Activated CD8-positive, alpha-beta memory T cell treated with anti-CD3 and anti-CD28 coated beads for 36 hours (primary cell): Measurements from ENCODE around the gene RAB10. TPM values are rescaled to one million over a fixed set of nuclear protein-coding genes. Genes with fewer than 3 reads are reported as not detected.
"Not testable (repeated sequence)": the region's sequence is repeated elsewhere in the genome, so short reads cannot be mapped to it uniquely, and the experiment has no call there.

Source experiments
- CTCF ChIA-PET: fragments of 350-600 bp; sonication (Branson Sonifier 250); formaldehyde crosslinking; loops from one replicate; lab custom pipeline; 2021; ENCODE audit warnings: antibody characterized with exemption; lab: Charles Lee
- POLR2A ChIA-PET: fragments of 350-600 bp; sonication (Branson Sonifier 250); formaldehyde crosslinking; loops from one replicate; lab custom pipeline; 2021; ENCODE audit warnings: antibody characterized with exemption; lab: Charles Lee
- total RNA-seq, 2 experiments: library from RNA; stranded (reverse); gene quantifications; one replicate each; pipeline ENCODE4 v1.2.3, GENCODE V29; 2021

The RAB10 gene
- total RNA-seq, 2 experiments from 2014 or later: 150 to 152 TPM

GRCh38 chr2:26122630-26123029 lies 88.7 kb downstream of the RAB10 start:
- ChIA-PET POLR2A (no interaction called here), CTCF (no interaction called here)

- CTCF ChIA-PET: interaction anchor here (1.3 kb wide), 1 partner anchor 152 kb away, joined by 5 read pairs; no protein-coding TSS in a partner anchor
- POLR2A ChIA-PET: no interaction called here
These were observed 89.5 kb downstream of the RAB10 start for GRCh38 chr2:26123426-26123825.

GRCh38 chr2:26126074-26126473 lies 92.2 kb downstream of the RAB10 start:
- CTCF ChIA-PET: no interaction called here
- POLR2A ChIA-PET: no interaction called here

- CTCF ChIA-PET: interaction anchor here (0.6 kb wide), 1 partner anchor 12 kb away, joined by 4 read pairs; no protein-coding TSS in a partner anchor
- POLR2A ChIA-PET: no interaction called here
These were observed 94.3 kb downstream of the RAB10 start for GRCh38 chr2:26128176-26128575.

- ChIA-PET CTCF (interaction anchor here (0.6 kb wide), 2 partner anchors 62 to 227 kb away, joined by 3 read pairs; no protein-coding TSS in a partner anchor), POLR2A (no interaction called here)
These were observed 96.9 kb downstream of the RAB10 start for GRCh38 chr2:26130763-26131162.

- POLR2A ChIA-PET: no interaction called here
These were observed 102.6 kb downstream of the RAB10 start for GRCh38 chr2:26136451-26136850.

GRCh38 chr2:26139269-26140183 lies 105.6 kb downstream of the RAB10 start:
- ChIA-PET POLR2A (no interaction called here), CTCF (no interaction called here)

More at GRCh38 chr2:26136451-26136850, 102.6 kb downstream of the RAB10 start:
- CTCF ChIA-PET: no interaction called here

GRCh38 chr2:26141145-26141769 lies 107.4 kb downstream of the RAB10 start:
- ChIA-PET POLR2A (no interaction called here), CTCF (interaction anchor here (0.7 kb wide), 1 partner anchor 31 kb away, joined by 3 read pairs; no protein-coding TSS in a partner anchor)

GRCh38 chr2:26144031-26144430 lies 110.1 kb downstream of the RAB10 start:
- ChIA-PET POLR2A (no interaction called here), CTCF (interaction anchor here (0.6 to 2.9 kb wide), 6 partner anchors 56 to 193 kb away, joined by 3 to 11 read pairs (median 5); no protein-coding TSS in a partner anchor)

- ChIA-PET POLR2A (no interaction called here), CTCF (interaction anchor here (0.7 to 2.9 kb wide), 9 partner anchors 11 to 194 kb away, joined by 3 to 11 read pairs (median 3); no protein-coding TSS in a partner anchor)
These were observed 111.2 kb downstream of the RAB10 start for GRCh38 chr2:26144953-26145680.

GRCh38 chr2:26148501-26148900 lies 114.6 kb downstream of the RAB10 start:
- ChIA-PET CTCF (no interaction called here), POLR2A (interaction anchor here (0.7 kb wide), 1 partner anchor 167 kb away, joined by 3 read pairs; no protein-coding TSS in a partner anchor)

GRCh38 chr2:26150243-26150642 lies 116.4 kb downstream of the RAB10 start:
- CTCF ChIA-PET: no interaction called here
- POLR2A ChIA-PET: no interaction called here

GRCh38 chr2:26157580-26157979 lies 123.7 kb downstream of the RAB10 start:
- ChIA-PET POLR2A (no interaction called here), CTCF (interaction anchor here (0.7 kb wide), 1 partner anchor 155 kb away, joined by 3 read pairs; no protein-coding TSS in a partner anchor)

- CTCF ChIA-PET: interaction anchor here (1.1 kb wide), 1 partner anchor 211 kb away, joined by 3 read pairs; no protein-coding TSS in a partner anchor
- POLR2A ChIA-PET: no interaction called here
These were observed 128.0 kb downstream of the RAB10 start for GRCh38 chr2:26161926-26162325.

GRCh38 chr2:26162963-26163362 lies 129.1 kb downstream of the RAB10 start:
- CTCF ChIA-PET: no interaction called here
- POLR2A ChIA-PET: no interaction called here

GRCh38 chr2:26164231-26164630 lies 130.3 kb downstream of the RAB10 start:
- ChIA-PET POLR2A (no interaction called here), CTCF (no interaction called here)

- CTCF ChIA-PET: no interaction called here
- POLR2A ChIA-PET: no interaction called here
These were observed 130.8 kb downstream of the RAB10 start for GRCh38 chr2:26164641-26165211.

- ChIA-PET CTCF (interaction anchor here (0.8 kb wide), 1 partner anchor 156 kb away, joined by 3 read pairs; no protein-coding TSS in a partner anchor), POLR2A (no interaction called here)
These were observed 131.5 kb downstream of the RAB10 start for GRCh38 chr2:26165403-26165802.

GRCh38 chr2:26166541-26166940 lies 132.7 kb downstream of the RAB10 start:
- CTCF ChIA-PET: interaction anchor here (2.2 kb wide), 1 partner anchor 18 kb away, joined by 7 read pairs; no protein-coding TSS in a partner anchor

More at GRCh38 chr2:26166541-26166940, 132.7 kb downstream of the RAB10 start:
- POLR2A ChIA-PET: not testable (repeated sequence)
